ENCODE results near the gene CRAMP1.

- TF ChIP-seq EZH2 (IDR thresholded peaks at IDR 0.05; ENCODE audit: low read depth, low read length, severe bottlenecking) = no peak
- no peak for TF ChIP-seq CTCF (IDR thresholded peaks at IDR 0.05; ENCODE audit: control extremely low read depth in 1 of 3, insufficient read depth in 1 of 3, low read depth in 1 of 3, low read length in 3 of 3)
- no peak for TF ChIP-seq JUND (IDR thresholded peaks at IDR 0.05; ENCODE audit: low read length)
- TF ChIP-seq MAX (IDR thresholded peaks at IDR 0.05) = no peak
- TF ChIP-seq POLR2AphosphoS5 (IDR thresholded peaks at IDR 0.05; ENCODE audit: low read depth, low read length) = no peak
- TF ChIP-seq CHD2 (IDR thresholded peaks at IDR 0.05; ENCODE audit: low read length) = no peak
- no peak for TF ChIP-seq BRCA1 (IDR thresholded peaks at IDR 0.05; ENCODE audit: low read depth, low read length)
- TF ChIP-seq CEBPB (IDR thresholded peaks at IDR 0.05; ENCODE audit: low read depth, low read length) = no peak
- no peak for TF ChIP-seq ZNF274 (IDR thresholded peaks at IDR 0.05; ENCODE audit: borderline replicate concordance, extremely low read depth, low read length)
- no peak for TF ChIP-seq PHF8 (conservative IDR thresholded peaks at IDR 0.05; ENCODE audit: low read depth, low read length)
Observed at GRCh38 chr16:1690810-1691209, 78.7 kb downstream of the CRAMP1 start.
